ENCODE measurements around the gene MIER2. TPM values are rescaled to one million over a fixed set of nuclear protein-coding genes. Genes with fewer than 3 reads are reported as not detected.
"Not testable (repeated sequence)": the region's sequence is repeated elsewhere in the genome, so short reads cannot be mapped to it uniquely, and the experiment has no call there.

MIER2 gene
- total RNA-seq, 1 donor from 2014 or later: 20.0 TPM

- DNase-seq: no peak
- ATAC-seq: no peak
- intact Hi-C loops (cut with micrococcal nuclease): no loop called here
Measured at GRCh38 chr19:366951-367350, 22.4 kb upstream of the MIER2 start.

DNA sequence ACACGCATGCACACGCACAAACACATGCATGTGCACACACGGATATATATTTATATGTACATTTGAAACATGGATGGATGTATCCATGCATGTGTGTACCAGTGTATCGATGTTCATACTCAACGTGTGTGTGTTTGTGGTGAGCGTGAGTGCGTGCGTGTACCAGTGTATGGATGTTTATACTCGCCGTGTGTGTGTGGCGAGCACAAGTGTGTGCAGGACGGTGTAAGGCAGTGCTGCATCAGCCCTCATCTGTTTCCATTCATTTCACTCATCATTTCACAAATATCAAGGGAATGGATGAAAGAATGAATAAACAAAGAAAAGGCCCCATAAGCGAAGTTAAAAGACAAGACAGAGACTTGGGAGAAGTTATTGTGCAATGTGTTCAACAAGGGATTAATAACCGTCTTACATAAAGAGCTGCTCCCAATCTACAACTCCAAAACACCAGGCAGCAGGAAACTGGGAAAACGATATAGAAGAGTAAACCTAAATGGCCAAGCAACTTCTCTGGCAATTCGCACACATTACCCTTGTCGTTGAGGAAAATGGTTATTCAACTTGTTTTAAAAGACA lies 21.7 kb upstream of the MIER2 start:
- ATAC-seq (no peak), DNase-seq (no peak)
- intact Hi-C loops (cut with micrococcal nuclease): no loop called here

- DNase-seq (no peak), ATAC-seq (no peak)
- intact Hi-C loops (cut with micrococcal nuclease): no loop called here
Measured at GRCh38 chr19:364496-365287, 20.1 kb upstream of the MIER2 start.

- intact Hi-C loops (cut with micrococcal nuclease): no loop called here
- no peak for DNase-seq
Measured at GRCh38 chr19:362683-363082, 18.1 kb upstream of the MIER2 start.

GRCh38 chr19:362154-362553 lies 17.6 kb upstream of the MIER2 start:
- intact Hi-C loops (cut with micrococcal nuclease): no loop called here
- no peak for DNase-seq
- ATAC-seq: no peak

More at GRCh38 chr19:362683-363082, 18.1 kb upstream of the MIER2 start:
- no peak for ATAC-seq

GRCh38 chr19:359653-359925 lies 15.0 kb upstream of the MIER2 start:
- ATAC-seq (no peak), DNase-seq (no peak)
- intact Hi-C loops (cut with micrococcal nuclease): no loop called here

- intact Hi-C loops (cut with micrococcal nuclease); ATAC-seq; DNase-seq: not testable (repeated sequence)
Measured at GRCh38 chr19:355536-355935, 10.9 kb upstream of the MIER2 start.

GRCh38 chr19:355134-355533 lies 10.5 kb upstream of the MIER2 start:
- intact Hi-C loops (cut with micrococcal nuclease): no loop called here
- ATAC-seq: no peak
- DNase-seq: no peak

DNA sequence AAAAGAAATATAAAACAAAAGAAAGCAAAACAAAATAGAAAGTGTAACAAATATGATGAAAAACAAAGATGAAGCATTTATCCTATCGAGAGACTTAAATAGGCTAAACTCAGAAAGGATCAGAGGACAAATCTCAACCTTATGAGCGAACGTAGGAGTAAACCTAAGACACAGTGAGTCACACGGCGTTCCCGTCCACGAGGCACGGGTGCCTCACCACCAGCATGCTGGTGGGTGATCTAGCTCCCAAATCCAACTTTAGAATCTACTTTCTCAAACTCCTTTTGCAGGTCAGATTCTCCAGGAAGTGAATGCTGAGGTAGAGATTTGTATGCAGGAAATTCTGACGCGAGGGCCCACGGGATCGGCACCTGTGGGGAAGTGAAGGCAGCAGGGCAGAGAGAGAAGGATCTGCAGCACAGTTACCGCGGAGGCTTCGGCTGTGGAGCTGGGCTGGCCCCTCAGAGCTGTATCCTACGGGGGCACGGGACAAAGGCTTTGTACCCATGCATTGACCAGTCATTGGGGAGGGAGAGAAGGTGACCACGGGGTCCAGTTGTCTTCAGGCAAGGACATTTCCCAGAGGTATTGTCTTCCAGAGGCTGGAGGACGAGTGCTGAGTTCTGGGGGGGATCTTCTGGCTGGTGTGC lies 7.5 kb upstream of the MIER2 start:
- no peak for ATAC-seq
- intact Hi-C loops (cut with micrococcal nuclease): no loop called here
- DNase-seq: peak; percentile 17

DNA sequence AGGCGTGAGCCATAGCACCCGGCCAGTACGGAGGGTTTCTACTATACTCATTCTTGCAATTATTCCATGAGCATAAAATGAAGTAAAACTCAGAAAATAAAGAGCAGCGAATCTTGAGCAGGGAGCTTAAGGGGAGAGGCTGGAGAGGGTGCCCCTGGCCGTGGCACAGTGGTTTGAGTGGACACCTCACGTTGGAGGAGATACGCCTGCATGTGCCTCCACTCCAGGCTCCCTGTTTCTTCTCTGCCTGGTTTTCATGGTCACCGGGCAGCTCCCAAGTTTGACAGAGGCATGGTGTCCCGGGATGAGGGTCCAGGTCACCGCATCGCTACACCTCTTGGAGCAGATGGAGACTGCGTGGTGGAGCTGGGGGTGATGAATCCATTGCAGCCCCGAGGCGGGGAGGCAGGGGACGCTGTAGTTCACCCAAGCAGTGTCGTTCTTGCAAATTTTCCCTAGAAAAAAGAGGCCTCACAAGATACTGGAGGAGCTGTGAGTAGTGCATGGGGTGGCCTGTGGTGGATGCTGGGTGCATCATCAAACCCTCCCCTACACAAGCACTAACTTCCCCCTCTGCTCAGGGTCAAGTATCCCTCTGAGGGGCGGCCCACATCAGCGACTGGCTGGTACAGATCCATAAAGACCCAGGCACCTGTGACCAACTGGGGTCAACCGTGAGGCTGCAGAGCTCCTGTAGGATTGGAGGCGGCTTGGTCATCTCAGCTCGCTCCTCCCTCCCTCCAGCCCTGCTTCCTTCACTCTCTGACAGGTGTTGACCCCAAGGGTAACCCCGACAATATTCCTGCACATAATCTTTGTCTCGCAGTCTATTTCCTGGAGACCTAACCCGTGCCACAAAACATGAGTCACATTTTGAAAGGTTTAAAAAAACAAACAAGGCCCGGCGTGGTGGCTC lies 3.6 kb upstream of the MIER2 start:
- no peak for ATAC-seq
- no peak for DNase-seq
- intact Hi-C loops (cut with micrococcal nuclease): no loop called here

- ATAC-seq: no peak
- no peak for DNase-seq
- intact Hi-C loops (cut with micrococcal nuclease): no loop called here
Measured at GRCh38 chr19:345320-345879, 804 bp upstream of the MIER2 start.

DNA sequence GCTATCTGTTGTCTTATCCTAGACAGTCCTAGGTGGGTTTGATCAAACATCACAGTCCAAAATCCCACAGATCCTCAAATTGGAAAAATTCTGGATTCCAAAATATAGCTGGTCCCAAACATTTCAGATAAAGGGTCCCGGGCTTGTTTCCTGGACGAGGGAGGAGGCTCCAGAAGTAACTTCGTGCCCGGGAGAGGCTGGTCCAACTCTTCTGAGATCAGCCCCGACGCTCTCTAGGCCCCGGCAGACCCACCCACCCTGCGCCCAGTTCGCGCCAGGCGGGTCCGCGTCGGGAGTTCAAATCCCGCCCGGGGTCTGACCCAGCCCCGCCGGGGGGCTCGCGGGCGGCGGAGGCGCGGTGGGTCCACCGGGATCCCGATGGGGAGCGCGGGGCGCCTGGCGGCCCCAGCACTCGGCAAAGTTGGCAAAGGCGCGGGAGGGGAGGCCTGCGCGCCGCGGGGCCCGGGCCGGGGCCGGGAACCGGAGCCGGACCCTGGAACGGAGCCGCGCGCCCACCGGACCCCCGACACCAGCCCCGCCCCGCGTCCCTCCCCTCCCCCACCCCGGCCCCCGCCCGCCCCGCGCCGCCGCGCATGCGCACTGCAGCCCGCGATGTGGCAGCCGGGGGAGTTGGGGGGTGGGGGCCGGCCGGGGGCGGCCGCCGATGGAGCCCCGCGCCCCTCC lies 513 bp downstream of the MIER2 start:
- peak; percentile 36 for DNase-seq
- peak; percentile 12 for ATAC-seq
- intact Hi-C loops (cut with micrococcal nuclease): no loop called here

GRCh38 chr19:343451-343931 lies 1.1 kb downstream of the MIER2 start:
- peak; percentile 39 for DNase-seq
- ATAC-seq: no peak
- intact Hi-C loops (cut with micrococcal nuclease): no loop called here

- DNase-seq: peak; percentile 62
- ATAC-seq: peak; percentile 37
- intact Hi-C loops (cut with micrococcal nuclease): no loop called here
Measured at GRCh38 chr19:342801-343421, 1.7 kb downstream of the MIER2 start.

- no peak for ATAC-seq
- intact Hi-C loops (cut with micrococcal nuclease): no loop called here
- DNase-seq: no peak
Measured at GRCh38 chr19:342128-342455, 2.5 kb downstream of the MIER2 start.

DNA sequence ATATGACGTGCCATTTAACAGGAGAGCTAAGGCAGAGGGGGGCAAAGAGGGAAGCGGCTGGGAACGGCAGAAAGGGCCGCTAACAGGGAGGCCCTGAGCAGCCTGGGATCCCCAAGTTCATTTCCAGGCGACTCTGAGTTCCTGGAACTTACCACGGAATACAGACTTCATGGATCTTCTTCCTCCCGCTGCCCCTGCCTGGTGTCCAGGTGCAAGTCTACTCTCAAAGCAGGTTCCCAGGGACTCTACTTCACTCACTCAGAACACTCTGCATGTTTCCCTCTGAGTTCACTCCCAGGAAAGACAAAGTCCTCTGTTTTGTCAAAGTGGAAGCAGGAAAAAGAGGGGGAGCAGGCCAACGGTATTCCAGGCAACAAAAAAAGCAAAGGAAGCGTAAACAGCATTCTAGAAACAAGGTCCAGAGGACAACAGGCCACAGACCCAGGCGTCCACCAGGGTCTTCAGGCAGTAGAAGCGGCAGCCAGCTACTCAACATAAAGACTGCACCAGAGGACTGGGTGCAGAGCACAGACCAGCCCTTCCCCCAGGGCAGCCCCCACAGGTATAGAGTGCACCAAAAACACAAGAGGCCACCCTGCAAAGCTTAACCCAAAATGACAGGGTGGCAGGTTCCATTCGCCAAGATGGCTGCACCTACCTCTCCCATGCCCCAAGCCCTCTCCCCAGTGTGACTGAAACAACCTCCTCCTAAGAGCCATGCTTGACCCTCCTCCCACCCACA lies 3.0 kb downstream of the MIER2 start:
- no peak for ATAC-seq
- intact Hi-C loops (cut with micrococcal nuclease): no loop called here
- no peak for DNase-seq

GRCh38 chr19:340620-341385 lies 3.8 kb downstream of the MIER2 start:
- intact Hi-C loops (cut with micrococcal nuclease): no loop called here
- no peak for ATAC-seq
- DNase-seq: no peak

All from left ventricle myocardium superior (tissue), 1 donor.